HG03159 (cell line): ENCODE measurements around the gene DLG2.
A peak's percentile ranks its signal among the peaks of the same experiment; 100 is the strongest.

Source experiments
- ATAC-seq: cut with Tn5 transposase; IDR thresholded peaks from one replicate; pipeline ENCODE4 v1.9.1; 2021; ENCODE audit warnings: mild to moderate bottlenecking, moderate library complexity; ENCODE audit not compliant: unreplicated experiment

DLG2 gene

GRCh38 chr11:85132851-85133585 lies 494.1 kb downstream of the DLG2 start:
- ATAC-seq = no peak

GRCh38 chr11:85127349-85127748 lies 499.8 kb downstream of the DLG2 start:
- no peak for ATAC-seq

- peak; percentile 95 for ATAC-seq
Measured at GRCh38 chr11:85123752-85124231, 503.4 kb downstream of the DLG2 start.

- ATAC-seq = no peak
Measured at GRCh38 chr11:85118151-85118550, 509.0 kb downstream of the DLG2 start.

- ATAC-seq = no peak
Measured at GRCh38 chr11:85115798-85116197, 511.3 kb downstream of the DLG2 start.

GRCh38 chr11:85114786-85115185 lies 512.4 kb downstream of the DLG2 start:
- ATAC-seq = no peak

GRCh38 chr11:85110246-85110645 lies 516.9 kb downstream of the DLG2 start:
- ATAC-seq = peak; percentile 94

- peak; percentile 74 for ATAC-seq
Measured at GRCh38 chr11:85109141-85109540, 518.0 kb downstream of the DLG2 start.

GRCh38 chr11:85105868-85106267 lies 521.3 kb downstream of the DLG2 start:
- ATAC-seq = no peak

- no peak for ATAC-seq
Measured at GRCh38 chr11:85099522-85099921, 527.6 kb downstream of the DLG2 start.

- no peak for ATAC-seq
Measured at GRCh38 chr11:85098996-85099395, 528.1 kb downstream of the DLG2 start.

- peak; percentile 52 for ATAC-seq
Measured at GRCh38 chr11:85096939-85097338, 530.2 kb downstream of the DLG2 start.

GRCh38 chr11:85095239-85095638 lies 531.9 kb downstream of the DLG2 start:
- no peak for ATAC-seq

- ATAC-seq = no peak
Measured at GRCh38 chr11:85094795-85095194, 532.3 kb downstream of the DLG2 start.

GRCh38 chr11:85089654-85090053 lies 537.5 kb downstream of the DLG2 start:
- ATAC-seq = peak; percentile 59

GRCh38 chr11:85088286-85088685 lies 538.9 kb downstream of the DLG2 start:
- no peak for ATAC-seq

GRCh38 chr11:85086504-85087284 lies 540.5 kb downstream of the DLG2 start:
- ATAC-seq = no peak

GRCh38 chr11:85076535-85077330 lies 550.4 kb downstream of the DLG2 start:
- no peak for ATAC-seq

GRCh38 chr11:85062659-85063058 lies 564.5 kb downstream of the DLG2 start:
- peak; percentile 98 for ATAC-seq

- no peak for ATAC-seq
Measured at GRCh38 chr11:85052636-85053035, 574.5 kb downstream of the DLG2 start.

GRCh38 chr11:85048801-85049200 lies 578.3 kb downstream of the DLG2 start:
- no peak for ATAC-seq
